Epidermal melanocyte (primary cell): ENCODE measurements around the gene A1BG.
"Not testable (repeated sequence)": the region's sequence is repeated elsewhere in the genome, so short reads cannot be mapped to it uniquely, and the experiment has no call there.

ENCODE experiments used
- DNase-seq: peaks from one replicate; pipeline ENCODE4 v3.0.0; 2011; ENCODE audit warnings: low spot score; ENCODE audit not compliant: insufficient read length

Gene A1BG

DNA sequence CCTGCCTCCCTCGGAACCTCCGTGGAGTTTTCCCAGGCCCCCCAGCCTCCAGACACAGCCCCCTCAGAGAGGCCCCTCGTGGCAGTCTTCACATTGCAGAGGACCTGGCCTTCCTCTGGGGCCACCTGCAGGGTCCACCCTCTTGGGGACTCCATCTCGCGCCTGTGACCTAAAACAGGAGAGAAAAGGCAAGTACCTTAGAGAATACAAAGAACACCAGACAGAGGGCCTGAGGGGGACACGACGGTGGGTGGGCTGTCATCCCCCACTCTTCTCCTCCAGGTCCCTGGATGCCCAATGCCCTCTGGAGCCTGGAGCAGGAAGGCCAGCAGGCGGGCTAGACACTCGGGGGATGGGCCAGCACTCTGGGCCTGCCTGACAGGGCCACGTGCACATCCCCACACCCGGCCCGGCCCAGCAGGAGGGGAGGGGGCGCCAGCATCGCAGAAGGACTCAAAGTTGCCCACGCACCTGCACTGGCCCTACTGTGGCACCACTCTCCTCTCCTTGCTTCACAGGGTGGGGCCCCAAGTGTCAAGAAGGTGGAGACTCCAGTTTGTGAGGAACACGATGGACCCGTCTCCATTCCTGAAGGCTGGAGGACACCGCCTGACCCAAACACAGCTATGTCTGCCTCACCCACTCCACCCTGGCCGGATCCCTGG lies 4.3 kb upstream of the A1BG start:
- DNase-seq, result peak; percentile 16

DNA sequence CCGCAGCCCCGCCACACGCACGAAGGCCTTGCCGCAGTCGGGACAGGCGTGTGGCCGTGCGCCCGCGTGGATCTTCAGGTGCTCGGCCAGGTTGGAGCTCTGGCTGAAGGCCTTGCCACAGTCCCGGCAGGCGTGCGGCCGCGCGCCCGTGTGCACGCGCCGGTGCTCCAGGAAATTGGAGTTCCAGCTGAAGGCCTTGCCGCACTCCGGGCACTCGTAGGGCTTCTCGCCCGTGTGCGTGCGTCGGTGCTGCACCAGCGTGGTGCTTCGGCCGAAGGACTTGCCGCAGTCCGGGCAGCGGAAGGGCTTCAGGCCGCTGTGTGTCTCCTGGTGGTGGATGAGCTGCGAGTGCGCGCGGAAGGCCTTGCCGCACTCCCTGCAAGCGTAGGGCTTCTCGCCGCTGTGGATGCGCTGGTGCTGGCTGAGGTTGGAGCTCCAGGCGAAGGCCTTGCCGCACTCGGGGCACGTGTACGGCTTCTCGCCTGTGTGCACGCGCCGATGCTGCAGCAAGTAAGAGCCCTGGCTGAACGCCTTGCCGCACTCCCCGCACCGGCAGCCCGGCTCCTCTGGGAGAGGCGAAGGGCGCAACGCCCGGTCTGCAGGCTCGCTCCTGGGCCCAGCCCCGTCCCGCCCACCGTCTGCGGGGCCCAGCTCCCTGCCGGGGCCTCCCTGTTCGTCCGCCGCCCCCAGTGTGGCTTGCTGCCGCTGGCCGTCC lies 3.6 kb upstream of the A1BG start:
- peak; percentile 15 for DNase-seq

DNA sequence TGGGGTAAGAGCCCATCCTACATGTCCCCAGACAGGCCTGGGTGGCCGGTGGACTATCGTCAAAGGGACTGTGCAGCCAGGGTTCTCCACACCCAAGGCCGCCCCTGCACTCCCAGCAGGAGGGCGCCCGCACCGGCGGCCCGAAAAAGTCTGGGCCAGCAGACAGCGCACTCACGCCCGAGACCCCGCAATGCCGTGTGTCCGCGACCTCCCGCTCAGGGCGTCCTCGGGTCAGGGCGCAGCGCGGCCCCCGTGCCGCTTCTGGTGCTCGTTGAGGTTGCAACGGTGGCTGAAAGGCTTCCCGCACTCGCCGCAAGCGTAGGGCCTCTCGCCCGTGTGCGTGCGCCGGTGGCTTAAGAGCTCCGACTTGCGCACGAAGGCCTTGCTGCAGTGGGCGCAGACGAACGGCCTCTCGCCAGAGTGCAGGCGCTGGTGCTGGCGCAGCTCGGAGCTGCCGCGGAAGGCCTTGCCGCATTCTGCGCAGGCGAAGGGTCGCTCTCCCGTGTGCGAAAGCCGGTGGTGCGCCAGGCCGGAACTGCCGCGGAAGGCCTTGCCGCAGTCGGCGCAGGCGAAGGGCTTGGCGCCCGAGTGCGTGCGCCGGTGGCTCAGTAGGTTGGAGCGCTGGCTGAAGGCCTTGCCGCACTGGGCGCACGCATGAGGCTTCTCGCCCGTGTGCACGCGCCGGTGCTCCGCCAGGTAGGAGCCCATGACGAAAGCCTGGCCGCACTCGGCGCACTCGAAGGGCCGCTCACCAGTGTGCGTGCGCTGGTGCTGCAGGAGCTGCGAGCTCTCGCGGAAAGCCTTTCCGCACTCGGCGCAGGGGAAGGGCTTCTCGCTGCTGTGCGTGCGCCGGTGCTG lies 2.8 kb upstream of the A1BG start:
- peak; percentile 30 for DNase-seq

DNA sequence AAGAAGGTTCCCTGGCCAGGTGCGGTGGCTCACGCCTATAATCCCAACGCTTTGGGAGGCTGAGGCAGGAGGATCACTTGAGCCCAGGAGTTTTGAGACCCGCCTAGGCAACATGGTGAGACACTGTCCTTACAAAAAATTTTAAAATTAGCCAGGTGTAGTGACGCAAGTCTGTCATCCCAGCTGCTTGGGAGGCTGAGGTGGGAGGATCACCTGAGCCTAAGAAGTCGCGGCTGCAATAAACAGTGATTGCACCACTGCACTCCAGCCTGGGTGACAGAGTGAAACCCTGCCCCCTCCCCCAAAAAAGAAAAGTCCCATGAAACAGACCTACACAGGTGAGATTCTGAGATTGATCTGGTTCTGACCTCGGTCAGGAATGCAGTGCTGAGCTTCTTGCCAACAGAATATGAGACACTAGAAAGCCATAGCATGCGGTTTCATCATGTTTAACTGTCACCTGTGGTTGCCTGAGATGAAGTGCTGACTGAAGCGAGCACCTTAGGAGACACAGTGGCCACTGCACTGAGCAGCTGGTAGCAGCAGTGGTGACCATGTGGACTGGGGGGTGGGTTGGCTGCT lies 2.0 kb upstream of the A1BG start:
- peak; percentile 14 for DNase-seq

- DNase-seq, result peak; percentile 15
Measured at GRCh38 chr19:58354478-58355030, 1.3 kb upstream of the A1BG start.

GRCh38 chr19:58353717-58354477 lies 605 bp upstream of the A1BG start:
- DNase-seq, result peak; percentile 13

DNA sequence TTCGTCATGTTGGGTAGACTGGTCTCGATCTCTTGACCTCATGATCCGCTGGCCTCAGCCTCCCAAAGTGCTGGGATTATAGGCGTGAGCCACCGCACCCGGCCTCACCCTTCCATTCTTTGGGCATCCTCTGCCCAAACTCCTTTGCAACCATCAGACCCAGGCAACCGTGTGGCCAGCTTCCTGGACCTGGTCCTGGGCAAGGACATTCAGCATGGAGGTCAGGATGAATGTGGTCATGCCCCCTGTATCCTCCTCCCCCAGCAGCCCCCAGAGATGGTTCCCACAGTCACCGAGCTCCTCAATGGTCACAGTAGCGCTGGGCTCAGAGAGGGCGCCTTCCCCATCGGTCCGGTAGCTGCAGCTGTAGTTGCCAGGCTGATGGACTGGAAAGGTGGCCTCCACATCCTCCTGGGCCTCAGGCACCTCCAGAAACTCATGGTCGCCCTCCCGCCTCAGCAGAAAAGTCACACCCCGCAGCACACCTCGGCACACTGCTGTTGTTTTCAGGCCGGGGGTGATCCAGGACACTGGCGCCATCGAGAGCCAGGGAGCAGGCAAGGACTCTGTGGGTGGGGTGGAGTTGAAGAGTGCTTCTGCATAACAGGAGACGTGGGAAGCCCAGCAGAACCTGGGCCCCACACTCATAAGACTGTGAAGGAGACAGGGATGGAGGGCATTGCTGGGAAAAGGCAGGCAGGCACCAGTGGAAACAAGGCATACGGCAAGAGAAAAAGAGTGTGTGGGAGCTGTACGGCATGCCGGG lies 1.1 kb downstream of the A1BG start:
- no peak for DNase-seq

DNA sequence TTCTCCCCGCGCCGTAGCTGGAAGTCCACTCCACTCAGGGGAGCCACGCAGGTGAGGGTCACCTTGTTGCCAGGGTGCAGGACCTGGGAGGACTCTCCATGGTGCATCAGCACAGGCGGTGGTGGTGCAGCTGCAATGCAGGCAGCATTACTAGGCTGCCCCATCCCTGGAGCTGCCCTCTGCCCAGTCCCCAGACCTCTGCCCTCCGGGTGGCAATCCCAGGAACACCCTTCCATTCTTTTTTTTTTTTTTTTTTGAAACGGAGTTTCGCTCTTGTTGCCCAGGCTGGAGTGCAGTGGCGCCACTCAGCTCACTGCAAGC lies 1.8 kb downstream of the A1BG start:
- no peak for DNase-seq

DNA sequence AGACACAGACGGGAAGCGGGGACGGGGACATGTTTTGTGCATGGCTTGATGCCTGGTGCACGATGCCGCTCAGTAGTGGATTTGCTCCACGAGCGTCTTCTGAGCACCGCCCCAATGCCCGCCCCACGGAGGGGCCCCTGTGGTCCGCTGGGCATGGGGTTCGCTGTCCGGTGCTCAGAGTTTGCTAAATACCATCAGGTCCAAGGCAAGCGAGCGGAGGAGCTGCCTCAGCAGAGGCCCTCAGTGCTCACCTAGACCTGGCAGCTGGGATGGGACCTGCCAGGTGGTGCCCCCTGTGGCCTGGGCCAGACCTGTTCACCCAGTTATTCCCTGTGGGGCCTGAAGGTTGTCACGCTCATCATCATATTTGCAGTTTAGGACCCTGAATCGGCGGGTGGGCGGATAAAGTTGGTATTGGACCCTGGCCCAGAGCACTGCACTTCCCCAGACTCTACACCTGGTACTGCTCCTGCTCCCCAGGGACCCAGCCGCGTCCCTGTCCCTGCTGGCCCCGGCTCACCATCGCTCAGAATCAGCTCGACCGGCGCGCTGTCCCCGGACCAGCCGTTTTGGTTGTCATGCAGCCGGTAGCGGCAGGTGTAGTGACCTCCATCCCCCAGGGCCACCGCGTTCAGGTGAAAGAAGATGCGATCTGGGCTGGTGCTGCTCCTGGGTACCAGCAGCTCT lies 2.3 kb downstream of the A1BG start:
- no peak for DNase-seq

- no peak for DNase-seq
Measured at GRCh38 chr19:58350001-58350861, 3.1 kb downstream of the A1BG start.

GRCh38 chr19:58349590-58349989 lies 3.7 kb downstream of the A1BG start:
- DNase-seq, result no peak

GRCh38 chr19:58348080-58348479 lies 5.2 kb downstream of the A1BG start:
- not testable (repeated sequence) for DNase-seq

DNA sequence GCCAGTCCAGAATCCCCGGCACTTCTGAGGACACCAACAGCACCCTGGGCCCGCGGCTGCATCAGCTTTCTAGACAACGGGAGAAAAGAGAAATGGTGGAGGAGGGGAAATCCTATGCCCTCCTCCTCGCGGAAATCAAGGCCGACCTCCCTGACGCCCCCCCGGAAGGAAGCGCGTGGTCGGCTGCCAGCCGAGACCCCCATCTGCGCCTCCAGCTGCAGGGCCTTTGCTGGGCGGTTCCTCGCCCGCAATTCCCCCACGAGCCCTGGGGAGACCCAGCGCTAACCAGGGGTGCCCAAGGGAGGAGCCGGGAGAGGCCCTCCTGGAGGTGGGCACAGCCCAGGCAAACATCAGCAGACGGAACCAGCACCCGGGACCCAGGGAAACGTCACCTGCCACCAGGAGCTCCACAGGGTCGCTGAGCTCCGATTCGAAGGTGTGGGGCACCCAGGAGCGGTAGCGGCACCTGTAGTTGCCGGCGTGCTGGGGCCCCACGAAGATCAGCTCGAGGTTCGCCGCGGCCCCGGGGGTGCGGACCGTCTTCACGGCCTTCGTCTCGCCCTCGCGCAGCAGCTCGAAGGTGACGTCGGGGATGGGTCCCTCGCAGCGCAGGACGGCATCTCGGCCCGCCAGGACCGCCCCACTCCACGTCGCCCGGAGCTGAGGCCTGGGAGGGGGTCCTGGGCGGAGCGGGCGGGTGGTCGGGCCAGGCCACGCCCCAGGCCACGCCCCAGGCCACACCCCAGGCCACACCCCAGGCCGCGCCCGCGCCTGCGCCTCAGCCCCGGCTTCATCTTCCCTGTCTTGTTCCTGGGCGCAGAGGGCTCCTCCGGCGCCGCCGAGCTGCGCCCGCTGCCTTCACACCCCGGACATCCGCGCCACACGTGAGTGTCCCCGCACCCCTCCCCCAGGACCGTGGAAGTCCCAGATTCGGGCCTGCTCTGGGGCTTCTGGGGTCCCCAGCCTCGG lies 6.0 kb downstream of the A1BG start:
- DNase-seq, result peak; percentile 93

- peak; percentile 12 for DNase-seq
Measured at GRCh38 chr19:58345558-58345957, 7.7 kb downstream of the A1BG start.

GRCh38 chr19:58338825-58339558 lies 14.3 kb downstream of the A1BG start:
- DNase-seq, result no peak

- DNase-seq, result no peak
Measured at GRCh38 chr19:58338336-58338735, 15.0 kb downstream of the A1BG start.

- DNase-seq, result no peak
Measured at GRCh38 chr19:58336820-58337219, 16.5 kb downstream of the A1BG start.
